ENCODE data around the gene XYLT1.

DNA sequence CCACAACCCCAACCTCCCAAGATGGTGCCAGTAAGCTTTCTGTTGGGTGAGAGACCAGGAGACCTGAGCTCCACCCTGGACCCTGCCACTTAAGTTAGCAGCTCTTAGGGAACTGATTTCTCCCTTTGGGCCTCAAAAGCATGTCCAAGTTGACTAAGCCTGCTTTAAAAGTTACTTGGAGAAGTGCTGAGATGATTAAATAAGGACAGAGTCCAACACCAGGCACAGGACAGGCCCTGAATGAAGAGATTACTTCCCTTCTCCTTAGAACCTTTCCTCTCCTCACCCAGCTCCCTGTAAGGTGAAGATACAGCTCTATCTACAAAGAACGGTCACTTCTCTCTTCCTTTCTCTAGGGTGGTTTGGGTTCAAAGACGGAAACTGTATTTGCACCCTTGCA, 162.6 kb downstream of the XYLT1 start:
- TF ChIP-seq, protein P1, sequence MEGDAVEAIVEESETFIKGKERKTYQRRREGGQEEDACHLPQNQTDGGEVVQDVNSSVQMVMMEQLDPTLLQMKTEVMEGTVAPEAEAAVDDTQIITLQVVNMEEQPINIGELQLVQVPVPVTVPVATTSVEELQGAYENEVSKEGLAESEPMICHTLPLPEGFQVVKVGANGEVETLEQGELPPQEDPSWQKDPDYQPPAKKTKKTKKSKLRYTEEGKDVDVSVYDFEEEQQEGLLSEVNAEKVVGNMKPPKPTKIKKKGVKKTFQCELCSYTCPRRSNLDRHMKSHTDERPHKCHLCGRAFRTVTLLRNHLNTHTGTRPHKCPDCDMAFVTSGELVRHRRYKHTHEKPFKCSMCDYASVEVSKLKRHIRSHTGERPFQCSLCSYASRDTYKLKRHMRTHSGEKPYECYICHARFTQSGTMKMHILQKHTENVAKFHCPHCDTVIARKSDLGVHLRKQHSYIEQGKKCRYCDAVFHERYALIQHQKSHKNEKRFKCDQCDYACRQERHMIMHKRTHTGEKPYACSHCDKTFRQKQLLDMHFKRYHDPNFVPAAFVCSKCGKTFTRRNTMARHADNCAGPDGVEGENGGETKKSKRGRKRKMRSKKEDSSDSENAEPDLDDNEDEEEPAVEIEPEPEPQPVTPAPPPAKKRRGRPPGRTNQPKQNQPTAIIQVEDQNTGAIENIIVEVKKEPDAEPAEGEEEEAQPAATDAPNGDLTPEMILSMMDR (IDR thresholded peaks at IDR 0.05): no peak
- TF ChIP-seq POLR2A (IDR thresholded peaks at IDR 0.05): no peak
